ENCODE results near the gene PCBP4.

The PCBP4 gene

GRCh38 chr3:51954713-51955112 lies 12.5 kb downstream of the PCBP4 start:
- DNase-seq = no peak

GRCh38 chr3:51954105-51954504 lies 13.1 kb downstream of the PCBP4 start:
- no peak for DNase-seq

GRCh38 chr3:51953445-51953844 lies 13.8 kb downstream of the PCBP4 start:
- no peak for DNase-seq

GRCh38 chr3:51950899-51951298 lies 16.4 kb downstream of the PCBP4 start:
- DNase-seq = no peak

GRCh38 chr3:51949121-51949520 lies 18.1 kb downstream of the PCBP4 start:
- DNase-seq = no peak

- no peak for DNase-seq
These were observed 19.2 kb downstream of the PCBP4 start for GRCh38 chr3:51948016-51948580.

GRCh38 chr3:51947215-51947900 lies 19.9 kb downstream of the PCBP4 start:
- no peak for DNase-seq

GRCh38 chr3:51946796-51947195 lies 20.5 kb downstream of the PCBP4 start:
- no peak for DNase-seq

- no peak for DNase-seq
These were observed 21.1 kb downstream of the PCBP4 start for GRCh38 chr3:51945926-51946705.

GRCh38 chr3:51945031-51945840 lies 22.0 kb downstream of the PCBP4 start:
- DNase-seq = no peak

- no peak for DNase-seq
These were observed 22.7 kb downstream of the PCBP4 start for GRCh38 chr3:51944451-51945021.

GRCh38 chr3:51943451-51944391 lies 23.5 kb downstream of the PCBP4 start:
- no peak for DNase-seq

- peak; percentile 75 for DNase-seq
These were observed 24.4 kb downstream of the PCBP4 start for GRCh38 chr3:51942603-51943450.

GRCh38 chr3:51941798-51942602 lies 25.3 kb downstream of the PCBP4 start, which contains the start of the genes PARP3 and RRP9:
Gene PARP3, plus strand, starts transcription at chr3:51942363. Its CDS starts 993 bp downstream, at chr3:51943356.
Gene RRP9, minus strand, starts transcription at chr3:51941904. Its CDS starts 37 bp downstream, at chr3:51941867.
- peak; percentile 100 for DNase-seq

- DNase-seq = no peak
These were observed 25.8 kb downstream of the PCBP4 start for GRCh38 chr3:51941463-51941797.

GRCh38 chr3:51940648-51941462 lies 26.4 kb downstream of the PCBP4 start:
- DNase-seq = no peak

GRCh38 chr3:51938780-51939425 lies 28.4 kb downstream of the PCBP4 start:
- no peak for DNase-seq

Measured in hematopoietic multipotent progenitor cell treated with erythropoietin and hydrocortisone succinate and interleukin-3 and kit ligand, for 6 days (in vitro differentiated cells).